CD4-positive, alpha-beta T cell (primary cell): ENCODE measurements around the gene RBP3. TPM values are rescaled to one million over a fixed set of nuclear protein-coding genes. Genes with fewer than 3 reads are reported as not detected.

Experiments used
- ATAC-seq: fragments of 200-7000 bp; cut with Tn5 transposase; one replicate; pipeline ENCODE4 v1.10.0; 2022; ENCODE audit warnings: mild to moderate bottlenecking; ENCODE audit not compliant: poor library complexity
- CTCF ChIA-PET: fragments of 350-600 bp; sonication (Branson Sonifier 250); formaldehyde crosslinking; loops from one replicate; lab custom pipeline; 2021; ENCODE audit warnings: antibody characterized with exemption, inconsistent platforms; lab: Charles Lee
- POLR2A ChIA-PET: fragments of 350-600 bp; sonication (Branson Sonifier 250); formaldehyde crosslinking; loops from one replicate; lab custom pipeline; 2021; ENCODE audit warnings: antibody characterized with exemption, inconsistent platforms; lab: Charles Lee
- DNase-seq, 14 experiments: peaks; one replicate each; pipeline ENCODE4 v3.0.0-alpha.2; 2013 to 2020; ENCODE audit warnings: mixed read lengths in 2 of 14
- H3K27ac ChIP-seq, 2 donors: one replicate each; pipeline versions ENCODE4 v1.5.1 to v1.7.0; 2013; ENCODE audit warnings: low read length in 2 of 2, low read depth in 1 of 2, mild to moderate bottlenecking in 1 of 2
- H3K27me3 ChIP-seq, 2 experiments: 1 replicate in 1 of 2; 2 replicates in 1 of 2; pipeline versions ENCODE4 v1.6.1 to v1.7.0; 2013; ENCODE audit warnings: low read length in 2 of 2, control low read depth in 1 of 2, mild to moderate bottlenecking in 1 of 2, moderate library complexity in 1 of 2; ENCODE audit not compliant: insufficient read depth in 2 of 2, control insufficient read depth in 1 of 2
- H3K36me3 ChIP-seq: one replicate; pipeline ENCODE4 v1.6.1; 2013; ENCODE audit warnings: low read length, control low read depth; ENCODE audit not compliant: insufficient read depth
- H3K4me1 ChIP-seq: one replicate; pipeline ENCODE4 v1.6.1; 2013; ENCODE audit warnings: low read length, control low read depth; ENCODE audit not compliant: insufficient read depth
- H3K4me3 ChIP-seq: one replicate; pipeline ENCODE4 v1.5.1; 2013; ENCODE audit warnings: mild to moderate bottlenecking, low read length, moderate library complexity
- H3K9me3 ChIP-seq, 2 experiments: 1 replicate in 1 of 2; 2 replicates in 1 of 2; pipeline versions ENCODE4 v1.6.1 to v1.7.0; 2013; ENCODE audit warnings: low read length in 2 of 2, mild to moderate bottlenecking in 2 of 2, control low read depth in 1 of 2, moderate library complexity in 1 of 2; ENCODE audit not compliant: control insufficient read depth in 1 of 2, insufficient read depth in 1 of 2
- H3K27ac Mint-ChIP-seq: one replicate; pipeline ENCODE4 v1.8.0; 2020; ENCODE audit warnings: mixed read lengths
- H3K27me3 Mint-ChIP-seq: one replicate; pipeline ENCODE4 v1.8.0; 2021; ENCODE audit warnings: mixed read lengths
- H3K36me3 Mint-ChIP-seq: one replicate; pipeline ENCODE4 v1.8.0; 2021; ENCODE audit warnings: low read depth, mixed read lengths
- H3K4me1 Mint-ChIP-seq: one replicate; pipeline ENCODE4 v1.8.0; 2021; ENCODE audit warnings: low read depth, mixed read lengths
- H3K4me3 Mint-ChIP-seq: one replicate; pipeline ENCODE4 v1.8.0; 2020; ENCODE audit warnings: mild to moderate bottlenecking, mixed read lengths
- H3K9me3 Mint-ChIP-seq: one replicate; pipeline ENCODE4 v1.8.0; 2020; ENCODE audit warnings: mixed read lengths
- CTCF ChIP-seq: fragments of 200-600 bp; IDR thresholded peaks from one replicate; pipeline ENCODE4 v1.8.0; 2022; ENCODE audit warnings: antibody characterized with exemption, mild to moderate bottlenecking
- intact Hi-C, 2 experiments: fragments of 100-400 bp; cut with DNase I in 1 of 2; cut with micrococcal nuclease in 1 of 2; formaldehyde crosslinking; loops; one replicate each; pipeline versions ENCODE4 v1.15.1 to v1.9.0; 2023 to 2025; cut with DNase I, micrococcal nuclease
- total RNA-seq, 174 experiments: library from RNA in 2 of 174; stranded (reverse) in 2 of 174; gene quantifications; one replicate each; pipeline ENCODE4 v1.2.3 and lab custom pipeline; 2021 to 2026

RBP3 gene
- total RNA-seq, 2 experiments from 2014 or later: not detected

GRCh38 chr10:47323636-47324296 is 24.4 kb upstream of the RBP3 start:
- Mint-ChIP-seq H3K4me3 (no peak overlapping the region), H3K36me3 (no peaks in the 10 kb centered on the region), H3K27me3 (peaks cover 3% of the 10 kb centered on the region), H3K27ac (no peak overlapping the region), H3K4me1 (no peaks in the 10 kb centered on the region), H3K9me3 (no peaks in the 10 kb centered on the region)
- ATAC-seq (no peak), DNase-seq (no peak)
- Histone ChIP-seq H3K36me3 (no peaks in the 10 kb centered on the region), H3K27ac (no peak overlapping the region), H3K27me3 (peaks cover 0 to 2% of the 10 kb centered on the region in 2 experiments), H3K9me3 (peaks cover 0 to 1% of the 10 kb centered on the region in 2 experiments), H3K4me3 (no peak overlapping the region), H3K4me1 (no peaks in the 10 kb centered on the region)
- POLR2A ChIA-PET: no interaction called here
- CTCF ChIA-PET: interaction anchor here (1.6 kb wide), 1 partner anchor 17 kb away, joined by 7 read pairs; no protein-coding TSS in a partner anchor
- intact Hi-C loops: no loop called here
- no peak for TF ChIP-seq CTCF

- Mint-ChIP-seq H3K4me1 (no peaks in the 10 kb centered on the region), H3K4me3 (no peak overlapping the region), H3K36me3 (no peaks in the 10 kb centered on the region), H3K9me3 (no peaks in the 10 kb centered on the region), H3K27ac (no peak overlapping the region), H3K27me3 (peaks cover 3% of the 10 kb centered on the region)
- no peaks in the 10 kb centered on the region for H3K36me3 ChIP-seq
- no peak for TF ChIP-seq CTCF
- DNase-seq (no peak), ATAC-seq (no peak)
- H3K9me3 ChIP-seq: peaks cover 0 to 5% of the 10 kb centered on the region in 2 experiments
- ChIA-PET CTCF (no interaction called here), POLR2A (no interaction called here)
- intact Hi-C loops: no loop called here
- no peak overlapping the region for H3K27ac ChIP-seq
- peaks cover 0 to 2% of the 10 kb centered on the region in 2 experiments for H3K27me3 ChIP-seq
- H3K4me3 ChIP-seq: no peak overlapping the region
- no peaks in the 10 kb centered on the region for H3K4me1 ChIP-seq
Measured at GRCh38 chr10:47325303-47326291, 22.6 kb upstream of the RBP3 start.

GRCh38 chr10:47326306-47326926 is 21.7 kb upstream of the RBP3 start:
- CTCF ChIA-PET: no interaction called here
- DNase-seq: no peak
- POLR2A ChIA-PET: no interaction called here

More at GRCh38 chr10:47326306-47326926, 21.7 kb upstream of the RBP3 start:
- ATAC-seq: no peak
- no peaks in the 10 kb centered on the region for H3K36me3 ChIP-seq
- Mint-ChIP-seq H3K9me3 (no peaks in the 10 kb centered on the region), H3K4me3 (no peak overlapping the region), H3K27ac (no peak overlapping the region), H3K27me3 (peaks cover 3% of the 10 kb centered on the region), H3K4me1 (no peaks in the 10 kb centered on the region), H3K36me3 (no peaks in the 10 kb centered on the region)
- H3K4me1 ChIP-seq: no peaks in the 10 kb centered on the region
- H3K27me3 ChIP-seq: peaks cover 0 to 2% of the 10 kb centered on the region in 2 experiments
- no peak overlapping the region for H3K27ac ChIP-seq
- intact Hi-C loops: no loop called here
- H3K9me3 ChIP-seq: peaks cover 0 to 5% of the 10 kb centered on the region in 2 experiments
- no peak overlapping the region for H3K4me3 ChIP-seq
- no peak for TF ChIP-seq CTCF
